Body of pancreas (tissue), 4 donors: ENCODE measurements around the gene ADAMTSL1.

Source experiments
- CTCF ChIP-seq, 7 experiments: fragments of 450-650 bp in 4 of 7; fragments of 200-600 bp in 3 of 7; sonication (generic) in 3 of 7; IDR thresholded peaks; one replicate each; pipeline ENCODE4 v1.5.1; 2016 to 2019; ENCODE audit warnings: antibody characterized with exemption in 7 of 7
- POLR2A ChIP-seq, 3 donors: fragments of 450-650 bp; IDR thresholded peaks; one replicate each; pipeline ENCODE4 v1.6.1; 2016; ENCODE audit warnings: antibody characterized with exemption in 3 of 3, mild to moderate bottlenecking in 2 of 3

GRCh38 chr9:18903450-18903849 is 429.5 kb downstream of the ADAMTSL1 start:
- no peak for TF ChIP-seq POLR2A (IDR thresholded peaks at IDR 0.05)
- TF ChIP-seq CTCF (IDR thresholded peaks at IDR 0.05): no peak
